ENCODE measurements around the gene POLD4.

Gene POLD4

DNA sequence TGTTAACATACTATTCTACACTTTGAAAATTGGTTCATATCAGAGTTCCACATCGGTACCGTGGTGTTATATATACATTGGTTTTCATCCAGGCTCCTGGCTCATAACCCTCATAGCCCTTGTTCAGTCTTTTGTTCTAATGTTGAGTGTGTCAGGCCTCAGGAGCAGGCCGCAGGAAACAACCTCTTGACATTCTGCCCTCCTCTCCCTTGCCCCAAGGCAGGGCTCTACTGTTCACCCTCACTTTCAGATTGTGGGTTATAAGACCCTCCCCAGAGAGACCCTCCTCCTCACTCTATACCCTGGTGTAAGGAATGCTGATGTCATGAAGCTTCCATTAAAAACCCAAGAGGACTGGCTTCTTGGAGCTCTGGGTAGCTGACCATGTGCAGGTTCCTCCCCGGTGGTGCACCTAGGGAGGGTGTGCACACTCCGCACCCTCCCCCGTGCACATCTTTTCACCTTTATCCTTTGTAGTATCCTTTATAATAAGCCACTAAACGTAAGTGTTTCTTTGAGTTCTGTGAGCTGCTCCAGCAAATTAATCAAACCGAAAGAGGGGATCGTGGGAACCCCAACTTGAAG, 37.9 kb downstream of the POLD4 start:
- H3K27me3 ChIP-seq (replicated peaks): no peaks in the 10 kb centered on the region
- no peak for DNase-seq
- H3K4me3 ChIP-seq (ENCODE audit: low read depth, low read length): no peak overlapping the region
- no peak for TF ChIP-seq CTCF (IDR thresholded peaks at IDR 0.05; ENCODE audit: low read depth, low read length, missing control alignments)
- in situ Hi-C loops (cut with HindIII; ENCODE audit: low pct_ligation_motif_present, low sequenced_read_pairs): no loop called here
- peaks cover 2% of the 10 kb centered on the region for H3K36me3 ChIP-seq (replicated peaks)
- no peak overlapping the region for H3K27ac ChIP-seq

- no peaks in the 10 kb centered on the region for H3K27me3 ChIP-seq (replicated peaks)
- peaks cover 10% of the 10 kb centered on the region for H3K36me3 ChIP-seq (replicated peaks)
- no peak for TF ChIP-seq CTCF (IDR thresholded peaks at IDR 0.05; ENCODE audit: low read depth, low read length, missing control alignments)
- in situ Hi-C loops (cut with HindIII; ENCODE audit: low pct_ligation_motif_present, low sequenced_read_pairs): no loop called here
- H3K4me3 ChIP-seq (ENCODE audit: low read depth, low read length): no peak overlapping the region
- H3K27ac ChIP-seq: no peak overlapping the region
- no peak for DNase-seq
These were observed 39.1 kb downstream of the POLD4 start for GRCh38 chr11:67314218-67314617.

DNA sequence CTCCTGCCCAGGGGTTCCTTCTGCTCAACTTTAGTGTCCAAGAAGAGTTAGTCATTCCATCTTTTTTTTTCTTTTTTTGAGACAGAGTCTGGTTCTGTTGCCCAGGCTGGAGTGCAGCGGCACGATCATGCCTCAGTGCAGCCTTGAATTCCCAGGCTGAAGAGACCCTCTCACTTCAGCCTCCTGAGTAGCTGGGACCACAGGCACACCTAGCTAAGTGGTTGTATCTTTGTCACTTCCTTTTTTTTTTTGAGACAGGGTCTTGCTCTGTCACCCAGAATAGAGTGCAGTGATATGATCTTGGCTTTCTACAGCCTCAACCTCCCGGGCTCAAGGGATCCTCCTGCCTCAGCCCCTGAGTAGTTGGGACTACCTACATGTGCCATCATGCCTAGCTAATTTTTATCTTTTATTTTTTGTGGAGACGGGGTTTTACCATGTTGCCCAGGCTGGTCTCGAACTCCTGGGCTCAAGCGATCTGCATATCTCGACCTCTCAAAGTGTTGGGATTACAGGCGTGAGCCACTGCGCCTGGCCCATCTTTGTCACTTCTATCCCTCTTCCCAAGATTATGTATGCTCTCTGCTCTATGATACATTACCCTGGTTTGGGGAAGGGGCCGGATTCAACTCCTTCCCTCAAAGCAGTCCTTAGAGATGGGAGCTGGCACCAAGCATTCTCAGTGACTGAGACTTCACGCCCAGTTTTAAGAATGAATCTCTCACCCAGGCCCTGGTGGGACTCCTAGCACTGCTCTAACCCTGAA, 40.0 kb downstream of the POLD4 start:
- no peak for TF ChIP-seq CTCF (IDR thresholded peaks at IDR 0.05; ENCODE audit: low read depth, low read length, missing control alignments)
- in situ Hi-C loops (cut with HindIII; ENCODE audit: low pct_ligation_motif_present, low sequenced_read_pairs): no loop called here
- Histone ChIP-seq H3K27me3 (replicated peaks) (no peaks in the 10 kb centered on the region), H3K27ac (no peak overlapping the region), H3K4me3 (ENCODE audit: low read depth, low read length) (no peak overlapping the region), H3K36me3 (replicated peaks) (peaks cover 11% of the 10 kb centered on the region)
- DNase-seq: no peak

GRCh38 chr11:67312187-67313021, 40.9 kb downstream of the POLD4 start:
- Histone ChIP-seq H3K27me3 (replicated peaks) (no peaks in the 10 kb centered on the region), H3K4me3 (ENCODE audit: low read depth, low read length) (no peak overlapping the region), H3K27ac (no peak overlapping the region), H3K36me3 (replicated peaks) (peaks cover 11% of the 10 kb centered on the region)
- DNase-seq: no peak
- no peak for TF ChIP-seq CTCF (IDR thresholded peaks at IDR 0.05; ENCODE audit: low read depth, low read length, missing control alignments)
- in situ Hi-C loops (cut with HindIII; ENCODE audit: low pct_ligation_motif_present, low sequenced_read_pairs): no loop called here

GRCh38 chr11:67311556-67312082, 41.7 kb downstream of the POLD4 start:
- Histone ChIP-seq H3K27ac (no peak overlapping the region), H3K4me3 (ENCODE audit: low read depth, low read length) (no peak overlapping the region), H3K36me3 (replicated peaks) (peaks cover 11% of the 10 kb centered on the region), H3K27me3 (replicated peaks) (no peaks in the 10 kb centered on the region)
- in situ Hi-C loops (cut with HindIII; ENCODE audit: low pct_ligation_motif_present, low sequenced_read_pairs): no loop called here
- peak; percentile 14 for TF ChIP-seq CTCF (IDR thresholded peaks at IDR 0.05; ENCODE audit: low read depth, low read length, missing control alignments)
- no peak for DNase-seq

All from brain microvascular endothelial cell (primary cell).